Caki2 (cell line): Measurements from ENCODE around the gene NCK1. TPM values are rescaled to one million over a fixed set of nuclear protein-coding genes. Genes with fewer than 3 reads are reported as not detected.
"Not testable (repeated sequence)": the region's sequence is repeated elsewhere in the genome, so short reads cannot be mapped to it uniquely, and the experiment has no call there.

Experiments
- DNase-seq: peaks from one replicate; pipeline ENCODE4 v3.0.0-alpha.2; 2015; ENCODE audit warnings: low read depth
- in situ Hi-C: cut with HindIII; loops from 2 replicates; pipeline ENCODE4 v1.10.0; 2016; ENCODE audit warnings: low sequenced_read_pairs, low pct_unique_long_range_greater_than_20kb, mixed read lengths
- total RNA-seq: library from RNA; depleted of rRNA; stranded (reverse); fragments of >200 nt; shearing (Covaris generic); gene quantifications from 2 replicates; pipeline ENCODE4 v1.2.3, GENCODE V29; 2014; ENCODE audit warnings: low replicate concordance

The NCK1 gene
- total RNA-seq, 1 experiment from 2014 or later: 46.9 TPM

DNA sequence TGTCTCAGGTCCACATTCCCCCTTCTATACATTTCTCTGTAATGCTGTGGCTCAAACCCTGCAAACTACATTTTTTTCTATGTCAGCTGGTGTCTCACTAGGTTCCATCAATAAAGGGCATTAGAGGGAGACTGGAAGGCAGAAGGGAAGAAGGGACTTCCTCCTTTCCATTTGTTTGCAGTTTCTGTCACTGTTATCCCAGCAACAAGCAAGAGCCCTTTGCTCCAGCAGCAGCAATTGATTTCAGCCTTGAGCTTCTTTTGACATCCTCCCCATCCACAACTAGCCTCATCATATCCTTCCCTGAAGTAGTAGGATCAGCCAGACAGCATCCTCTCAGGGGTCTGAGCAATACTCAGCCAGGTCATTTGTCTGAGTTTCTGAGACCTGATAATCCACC lies 5.3 kb upstream of the NCK1 start:
- in situ Hi-C loops: no loop called here
- DNase-seq: no peak

DNA sequence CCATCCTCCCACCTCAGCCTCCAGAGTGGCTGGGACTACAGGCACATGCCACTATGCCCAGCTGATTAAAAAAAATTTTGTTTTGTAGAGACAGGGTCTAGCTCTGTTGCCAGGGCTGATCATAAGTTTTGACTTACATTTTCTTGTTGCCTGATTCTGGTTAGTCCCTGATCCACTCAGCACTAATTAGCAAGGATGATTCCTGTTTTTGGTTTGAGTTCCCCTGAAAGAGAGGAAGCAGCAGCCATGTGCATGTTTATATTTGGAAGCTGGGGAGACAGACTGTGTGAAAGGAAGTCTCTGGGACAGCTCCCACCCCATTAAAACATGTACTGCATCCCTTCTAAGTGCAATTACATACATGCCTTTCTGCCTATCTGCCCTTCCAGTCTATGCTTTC lies 3.6 kb upstream of the NCK1 start:
- in situ Hi-C loops: no loop called here
- no peak for DNase-seq

DNA sequence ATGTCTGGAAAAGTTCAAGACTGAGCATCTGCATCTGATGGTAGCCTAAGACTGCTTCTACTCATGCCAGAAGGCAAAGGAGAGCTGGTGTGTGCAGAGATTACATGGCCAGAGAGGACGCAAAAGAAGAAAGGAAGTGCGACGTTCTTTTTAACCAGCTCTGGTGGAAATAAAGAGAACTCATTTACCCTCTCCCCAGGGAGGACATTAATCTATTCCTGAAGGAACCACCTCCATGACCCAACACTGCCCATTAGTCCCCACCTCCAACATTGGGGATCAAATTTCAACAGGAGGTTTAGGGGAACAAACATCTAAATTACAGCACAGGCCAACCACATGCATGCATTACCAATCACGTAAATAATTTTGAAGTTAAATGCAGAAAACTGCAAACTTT lies 1.5 kb upstream of the NCK1 start:
- in situ Hi-C loops: no loop called here
- DNase-seq: peak; percentile 6

DNA sequence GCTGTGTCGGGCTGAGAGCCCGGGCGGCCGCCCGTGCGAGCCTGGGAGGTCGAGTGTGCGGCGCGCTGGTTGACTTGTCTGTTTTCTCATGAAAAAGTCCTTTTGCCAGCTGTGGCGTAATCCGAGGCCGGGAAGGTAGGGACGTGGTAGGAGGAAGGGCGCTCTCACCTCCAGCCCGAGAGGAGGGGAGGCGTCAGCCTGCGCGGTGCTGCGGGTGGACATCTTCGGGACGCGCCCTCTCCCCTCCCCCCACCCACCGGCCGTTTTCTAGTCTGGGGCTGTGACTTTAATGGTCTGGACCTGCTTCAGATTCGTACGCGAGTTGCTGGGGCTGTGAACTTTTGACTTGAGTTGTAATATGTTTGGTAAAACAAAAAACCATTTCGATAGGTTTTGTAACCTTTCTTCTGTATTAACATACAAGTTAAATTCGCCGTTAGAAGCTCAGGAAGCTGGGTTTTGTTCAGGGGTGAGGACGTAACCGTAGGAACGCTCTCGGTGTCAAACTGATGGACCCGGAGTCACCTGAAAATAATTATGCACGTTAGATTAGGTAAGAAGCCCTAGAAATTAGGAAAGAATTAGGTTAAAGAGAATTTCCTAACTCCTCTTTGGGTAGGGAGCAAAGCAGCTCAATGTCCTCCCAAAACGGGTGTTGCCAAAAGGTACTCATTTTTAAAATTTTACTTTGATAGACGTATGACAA lies 762 bp downstream of the NCK1 start:
- DNase-seq: peak; percentile 77
- in situ Hi-C loops: no loop called here

DNA sequence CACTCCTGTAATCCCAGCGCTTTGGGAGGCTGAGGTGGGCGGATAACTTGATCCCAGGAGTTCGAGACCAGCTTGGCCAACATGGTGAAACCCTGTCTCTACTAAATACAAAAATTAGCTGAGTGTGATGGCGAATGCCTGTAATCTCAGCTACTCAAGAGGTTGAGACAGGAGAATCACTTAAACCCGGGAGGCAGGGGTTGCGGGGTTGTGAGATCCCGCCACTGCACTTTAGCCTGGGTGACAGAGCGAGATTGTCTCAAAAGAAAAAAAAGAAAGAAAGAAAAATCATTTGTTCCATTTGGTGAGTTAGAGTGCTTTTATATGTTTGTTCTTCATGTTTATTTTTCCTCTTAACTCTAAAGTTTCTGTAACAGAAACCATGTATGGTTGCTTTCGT lies 7.3 kb downstream of the NCK1 start:
- DNase-seq: no peak
- in situ Hi-C loops: no loop called here

DNA sequence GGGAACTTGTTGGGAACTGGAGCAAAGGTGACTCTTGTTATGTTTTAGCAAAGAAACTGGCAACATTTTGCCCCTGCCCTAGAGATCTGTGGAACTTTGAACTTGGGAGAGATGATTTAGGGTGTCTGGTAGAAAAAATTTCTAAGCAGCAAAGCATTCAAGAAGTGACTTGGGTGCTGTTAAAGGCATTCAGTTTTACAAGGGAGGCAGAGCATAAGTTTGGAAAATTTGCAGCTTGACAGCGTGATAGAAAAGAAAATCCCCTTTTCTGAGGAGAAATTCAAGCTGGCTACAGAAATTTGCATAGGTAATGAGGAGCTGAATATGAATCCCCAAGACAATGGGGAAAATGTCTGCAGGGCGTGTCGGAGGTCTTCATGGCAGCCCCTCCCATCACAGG lies 10.2 kb downstream of the NCK1 start:
- DNase-seq, in situ Hi-C loops: not testable (repeated sequence)

DNA sequence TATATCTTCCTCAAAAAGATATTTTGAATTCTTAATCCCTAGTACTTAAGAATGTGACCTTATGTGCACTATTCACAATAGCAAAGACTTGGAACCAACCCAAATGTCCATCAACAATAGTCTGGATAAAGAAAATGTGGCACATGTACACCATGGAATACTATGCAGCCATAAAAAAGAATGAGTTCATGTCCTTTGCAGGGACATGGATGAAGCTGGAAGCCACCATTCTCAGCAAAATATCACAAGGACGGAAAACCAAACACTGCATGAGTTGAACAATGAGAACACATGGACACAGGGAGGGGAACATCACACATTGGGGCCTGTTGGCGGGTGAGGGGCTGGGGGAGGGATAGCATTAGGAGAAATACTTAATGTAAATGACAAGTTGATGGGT lies 17.5 kb downstream of the NCK1 start:
- in situ Hi-C loops, DNase-seq: not testable (repeated sequence)

DNA sequence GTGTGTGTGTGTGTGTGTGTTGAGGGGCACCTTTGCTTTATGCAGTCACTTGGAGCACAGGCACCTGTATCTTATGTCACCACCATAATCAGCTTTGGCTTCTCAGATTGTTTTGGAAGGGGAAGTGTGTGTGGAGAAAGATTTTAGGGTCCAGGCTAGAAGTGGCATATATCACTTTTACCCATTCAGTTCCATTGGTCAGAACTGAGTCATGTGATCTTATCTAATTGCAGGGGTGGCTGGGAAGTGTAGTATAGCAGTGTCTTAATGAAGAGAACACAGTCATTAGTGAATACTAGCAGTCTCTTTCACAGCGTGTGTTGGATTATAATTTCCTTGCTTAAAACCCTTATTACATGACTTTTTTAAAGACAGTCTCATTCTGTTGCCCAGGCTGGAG lies 20.6 kb downstream of the NCK1 start:
- no peak for DNase-seq
- in situ Hi-C loops: no loop called here

DNA sequence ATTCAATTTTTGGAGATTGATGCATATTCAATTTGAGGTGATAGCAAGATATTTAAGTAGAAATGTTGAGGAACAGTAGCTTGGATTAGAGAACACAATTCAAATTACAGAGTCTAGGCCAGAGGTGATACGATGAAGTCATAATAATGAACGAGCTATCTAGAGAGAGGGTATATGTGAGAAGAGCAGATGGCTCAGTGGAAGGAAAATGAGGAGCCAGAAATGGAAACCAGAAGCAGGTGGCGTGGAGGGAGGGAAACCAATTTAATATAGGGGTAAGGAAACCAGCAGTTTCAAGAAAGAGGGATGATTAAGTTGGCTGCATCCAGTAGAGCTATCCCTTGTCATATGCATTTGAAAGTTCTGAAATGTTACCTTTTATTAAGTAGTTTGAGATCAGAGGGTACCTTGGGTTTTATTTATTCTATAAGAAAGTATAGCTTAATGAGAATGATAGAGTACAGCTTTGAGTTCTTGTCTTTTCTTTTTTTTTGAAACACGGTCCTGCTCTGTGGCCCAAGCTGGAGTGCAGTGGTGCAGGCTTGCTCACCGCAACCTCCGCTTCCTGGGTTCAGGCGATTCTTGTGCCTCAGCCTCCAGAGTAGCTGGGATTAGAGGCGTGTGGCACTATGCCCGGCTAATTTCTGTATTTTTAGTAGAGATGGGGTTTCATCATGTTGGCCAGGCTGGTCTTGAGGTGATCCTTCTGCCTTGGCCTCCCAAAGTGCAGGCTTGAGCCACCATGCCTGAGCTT lies 22.1 kb downstream of the NCK1 start:
- no peak for DNase-seq
- in situ Hi-C loops: no loop called here

DNA sequence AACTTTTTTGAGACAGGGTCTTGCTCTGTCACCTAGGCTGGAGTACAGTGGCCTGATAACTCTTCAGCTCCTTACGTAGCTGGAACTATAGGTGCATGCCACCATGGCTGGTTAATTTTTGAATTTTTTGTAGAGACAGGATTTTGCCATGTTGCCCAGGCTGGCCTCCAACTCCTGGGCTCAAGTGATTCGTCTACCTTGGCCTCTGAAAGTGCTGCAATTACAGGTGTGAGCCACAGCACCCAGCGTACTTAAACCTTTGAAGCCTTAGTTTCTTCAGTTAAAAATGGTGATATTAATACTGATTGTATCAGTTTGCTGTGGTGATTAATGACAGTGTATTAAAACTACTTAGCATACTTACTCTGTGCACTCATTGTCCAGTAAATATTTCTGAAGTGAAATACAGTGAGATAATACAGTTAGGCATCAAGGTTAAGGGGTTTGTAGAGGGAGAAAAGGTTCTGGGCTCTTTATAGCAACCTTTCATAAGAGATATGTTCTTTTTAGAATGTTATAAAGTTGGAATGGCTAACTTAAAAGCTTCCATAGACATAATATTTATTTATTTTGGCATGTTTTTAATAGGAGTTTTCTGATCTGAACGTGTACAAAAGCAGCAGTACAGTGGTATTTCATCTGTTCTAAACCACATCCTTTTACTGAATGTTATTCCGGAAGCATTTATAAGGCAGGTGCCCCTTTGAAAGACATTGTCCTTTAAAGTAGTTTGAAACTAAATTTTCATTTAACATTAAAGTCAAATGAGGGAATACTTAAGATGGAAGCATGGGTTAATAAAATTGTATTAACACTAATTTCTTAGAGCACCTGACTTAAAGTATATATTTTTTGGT lies 23.6 kb downstream of the NCK1 start:
- in situ Hi-C loops: no loop called here

DNA sequence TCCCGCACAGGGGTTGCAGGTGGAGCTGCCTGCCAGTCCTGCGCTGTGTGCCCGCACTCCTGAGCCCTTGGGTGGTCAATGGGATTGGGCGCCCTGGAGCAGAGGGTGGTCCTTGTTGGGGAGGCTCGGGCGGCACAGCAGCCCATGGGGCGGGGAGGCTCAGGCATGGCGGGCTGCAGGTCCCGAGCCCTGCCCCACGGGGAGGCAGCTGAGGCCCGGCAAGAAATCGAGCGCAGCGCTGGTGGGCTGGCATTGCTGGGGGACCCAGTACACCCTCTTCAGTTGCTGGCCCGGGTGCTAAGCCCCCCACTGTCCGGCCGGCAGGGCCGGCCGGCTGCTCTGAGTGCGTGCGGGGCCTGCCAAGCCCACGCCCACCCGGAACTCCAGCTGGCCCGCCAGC lies 27.9 kb downstream of the NCK1 start:
- in situ Hi-C loops: no loop called here
- DNase-seq: no peak

More for the DNA sequence above, 23.6 kb downstream of the NCK1 start:
- no peak for DNase-seq

DNA sequence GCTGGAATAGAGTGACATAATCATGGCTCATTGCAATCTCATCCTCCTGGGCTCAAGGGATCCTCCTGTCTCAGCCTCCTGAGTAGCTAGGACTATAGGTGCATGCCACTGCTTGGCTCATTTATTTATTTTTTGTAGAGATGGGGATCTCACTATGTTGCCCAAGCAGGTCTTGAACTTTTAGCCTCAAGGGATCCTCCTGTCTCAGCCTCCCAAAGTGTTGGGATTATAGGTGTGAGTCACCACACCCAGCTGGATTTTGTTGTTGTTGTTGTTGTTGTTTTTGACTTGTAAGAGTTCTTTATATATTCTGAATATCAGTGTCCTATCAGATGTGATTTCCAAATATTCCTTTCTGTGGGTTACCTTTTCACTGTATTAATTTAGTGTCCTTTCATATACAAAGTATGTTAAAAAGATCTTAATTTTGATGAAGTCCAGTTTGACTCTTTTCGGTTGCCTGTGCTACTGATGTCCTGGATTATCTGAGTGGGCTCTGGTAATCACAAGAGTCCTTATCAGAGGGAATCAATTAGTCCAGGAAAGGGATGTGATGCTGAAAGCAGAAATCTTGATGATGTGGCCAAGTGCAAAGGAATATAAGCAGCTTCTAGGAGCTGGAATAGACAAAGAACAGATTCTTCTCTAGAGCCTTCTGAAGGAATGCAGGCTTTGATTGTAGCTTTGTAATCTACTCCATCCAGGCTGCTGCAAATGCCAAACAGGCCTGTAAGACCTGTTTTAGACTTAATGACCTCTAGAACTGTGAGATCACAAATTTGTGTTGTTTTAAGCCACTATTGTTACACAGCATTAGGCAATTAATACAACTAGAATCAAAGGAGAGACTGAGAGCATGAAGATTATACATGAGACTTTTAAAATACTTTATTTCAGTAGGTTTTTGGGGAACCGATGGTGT lies 30.2 kb downstream of the NCK1 start:
- no peak for DNase-seq
- in situ Hi-C loops: no loop called here

DNA sequence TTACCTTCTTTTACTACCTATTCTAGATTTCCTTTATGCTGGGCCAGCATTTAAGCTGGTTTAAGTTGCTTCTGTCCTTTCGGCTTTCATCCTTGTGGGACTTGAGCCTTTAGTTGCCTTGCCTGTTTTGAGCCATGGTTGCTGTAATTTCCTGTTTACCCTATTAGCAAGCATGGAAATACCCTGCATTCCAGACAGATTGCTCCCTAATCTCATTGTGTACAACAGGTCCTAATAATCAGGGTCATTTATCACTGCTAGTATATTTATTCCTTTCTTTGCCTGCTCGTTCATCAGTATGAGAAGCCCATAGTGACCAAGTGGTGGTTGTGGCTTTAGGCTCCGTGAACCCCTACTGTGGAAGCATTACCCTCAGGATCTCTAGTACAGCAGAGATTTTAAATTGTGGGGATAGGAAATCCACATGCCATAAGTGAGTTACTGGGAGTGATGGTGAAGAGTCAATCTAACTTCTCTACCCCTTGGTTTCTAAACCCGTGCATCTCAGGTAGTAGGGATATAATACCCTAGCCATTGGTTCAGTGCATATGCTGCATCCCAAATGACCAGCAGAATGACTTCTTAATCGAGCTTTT lies 31.9 kb downstream of the NCK1 start:
- DNase-seq: no peak
- in situ Hi-C loops: no loop called here

DNA sequence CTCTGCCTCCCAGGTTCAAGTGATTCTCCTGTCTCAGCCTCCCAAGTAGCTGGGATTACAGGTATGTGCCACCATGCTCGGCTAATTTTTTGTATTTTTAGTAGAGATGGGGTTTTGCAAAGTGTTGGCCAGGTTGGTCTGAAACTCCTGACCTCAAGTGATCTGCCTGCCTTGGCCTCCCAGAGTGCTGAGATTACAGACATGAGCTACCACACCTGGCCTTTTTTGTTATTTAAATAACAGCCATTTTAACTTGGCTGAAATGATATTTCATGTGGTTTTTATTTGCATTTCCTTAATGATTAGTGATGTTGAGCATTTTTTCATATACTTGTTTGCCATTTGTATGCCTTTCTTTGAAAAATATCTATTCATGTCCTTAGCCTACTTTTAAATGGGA lies 35.2 kb downstream of the NCK1 start:
- DNase-seq, in situ Hi-C loops: not testable (repeated sequence)

DNA sequence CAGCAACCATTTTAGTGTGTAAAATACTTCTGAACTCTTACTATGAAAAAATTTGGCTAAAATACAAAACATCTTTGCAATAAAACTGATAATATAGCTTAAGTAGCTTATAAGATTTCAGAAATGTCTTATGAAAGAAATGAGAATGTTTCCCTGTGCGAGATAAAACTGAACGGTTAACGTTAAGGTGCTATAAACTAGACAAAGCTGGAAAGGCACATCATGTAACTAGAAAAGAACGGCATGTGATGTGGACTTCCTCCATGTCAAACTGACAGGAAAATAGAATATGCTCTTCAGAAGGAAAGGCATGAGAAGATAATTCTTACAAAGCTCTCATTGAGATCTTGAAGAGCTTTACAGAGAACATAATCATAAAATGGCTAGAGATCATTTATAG lies 36.5 kb downstream of the NCK1 start:
- DNase-seq: no peak
- in situ Hi-C loops: no loop called here

DNA sequence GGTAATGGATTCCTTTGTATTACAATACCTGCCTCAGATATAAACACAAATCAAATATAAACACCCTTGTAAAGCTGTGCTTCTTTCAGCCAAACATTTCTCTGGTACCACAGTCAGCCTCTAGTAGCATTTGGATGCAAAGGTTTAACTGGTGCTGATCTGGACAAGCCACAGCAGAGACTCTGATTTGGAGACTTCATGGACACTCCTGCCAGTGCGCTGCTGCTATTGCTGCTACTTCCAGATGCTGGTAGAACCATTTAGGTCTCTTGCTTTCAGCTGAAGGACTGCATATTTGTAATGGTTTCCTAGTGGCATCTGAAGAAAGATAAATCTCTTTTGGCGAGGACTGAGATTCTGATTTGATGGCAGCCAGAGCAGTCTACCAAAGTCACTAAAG lies 36.9 kb downstream of the NCK1 start:
- no peak for DNase-seq
- in situ Hi-C loops: no loop called here

DNA sequence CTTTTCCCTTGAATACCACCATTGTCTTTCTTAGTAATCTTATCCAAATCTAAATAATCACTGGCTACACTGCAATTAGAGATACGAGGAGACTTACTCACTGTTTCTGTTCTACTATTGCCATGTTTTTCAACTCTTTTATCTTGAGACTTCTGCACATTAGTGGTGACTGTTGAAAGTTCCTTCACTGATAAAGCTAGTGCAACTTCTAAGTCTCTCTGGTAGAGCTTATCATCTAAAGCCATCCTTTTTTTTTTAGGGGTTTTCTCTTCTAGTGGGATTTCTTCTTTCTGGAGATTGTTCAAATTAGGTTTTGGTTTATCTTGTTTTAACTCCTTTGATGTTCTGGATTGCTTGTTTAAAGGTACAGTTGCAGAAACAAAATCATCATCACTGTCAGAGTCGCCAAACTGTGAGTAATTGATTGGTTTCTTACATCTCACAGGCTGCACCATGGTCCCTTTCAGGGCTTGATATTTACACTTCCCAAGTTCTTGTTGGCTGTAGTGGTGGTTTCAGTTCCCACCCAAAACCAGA lies 37.7 kb downstream of the NCK1 start:
- DNase-seq: no peak
- in situ Hi-C loops: no loop called here
